Glutamatergic neuron (in vitro differentiated cells): ENCODE measurements around the gene NR1D1. TPM values are rescaled to one million over a fixed set of nuclear protein-coding genes. Genes with fewer than 3 reads are reported as not detected.

Experiments
- DNase-seq: peaks from one replicate; pipeline ENCODE4 v3.0.0; 2022
- H3K27ac Mint-ChIP-seq: one replicate; pipeline ENCODE4 v1.8.0; 2020; ENCODE audit warnings: mild to moderate bottlenecking, mixed read lengths, inconsistent platforms; ENCODE audit not compliant: unreplicated experiment
- H3K27me3 Mint-ChIP-seq: one replicate; pipeline ENCODE4 v1.8.0; 2020; ENCODE audit warnings: mild to moderate bottlenecking, moderate library complexity, mixed read lengths, inconsistent platforms; ENCODE audit not compliant: unreplicated experiment
- H3K36me3 Mint-ChIP-seq: one replicate; pipeline ENCODE4 v1.8.0; 2020; ENCODE audit warnings: mild to moderate bottlenecking, mixed read lengths, inconsistent platforms; ENCODE audit not compliant: unreplicated experiment
- H3K4me1 Mint-ChIP-seq: one replicate; pipeline ENCODE4 v1.8.0; 2020; ENCODE audit warnings: mild to moderate bottlenecking, low read depth, mixed read lengths, inconsistent platforms; ENCODE audit not compliant: unreplicated experiment
- H3K4me3 Mint-ChIP-seq: one replicate; pipeline ENCODE4 v1.8.0; 2020; ENCODE audit warnings: mild to moderate bottlenecking, mixed read lengths, inconsistent platforms; ENCODE audit not compliant: unreplicated experiment
- H3K9me3 Mint-ChIP-seq: one replicate; pipeline ENCODE4 v1.8.0; 2020; ENCODE audit warnings: mild to moderate bottlenecking, moderate library complexity, mixed read lengths, inconsistent platforms; ENCODE audit not compliant: unreplicated experiment
- CTCF ChIP-seq: fragments of 200-600 bp; sonication (generic); IDR thresholded peaks from one replicate; pipeline ENCODE4 v1.5.0; 2021; ENCODE audit not compliant: partially characterized antibody, unreplicated experiment
- total RNA-seq: library from RNA; stranded (reverse); fragmentation: NEBNext Ultra II Directional; extraction: Animal tissue kit (Norgen Biotek cat#: 25700); gene quantifications from one replicate; pipeline ENCODE4 v1.2.1, GENCODE V29; 2021; ENCODE audit not compliant: unreplicated experiment

Gene NR1D1
- total RNA-seq, 1 donor from 2014 or later = 1.3 TPM

GRCh38 chr17:40074871-40075200, 25.6 kb downstream of the NR1D1 start:
- H3K36me3 Mint-ChIP-seq = peaks cover 5% of the 10 kb centered on the region
- H3K27me3 Mint-ChIP-seq = peaks cover 7% of the 10 kb centered on the region
- peaks cover 15% of the 10 kb centered on the region for H3K4me1 Mint-ChIP-seq
- no peak overlapping the region for H3K4me3 Mint-ChIP-seq
- peaks cover 1% of the 10 kb centered on the region for H3K9me3 Mint-ChIP-seq
- DNase-seq = no peak
- no peak for TF ChIP-seq CTCF
- no peak overlapping the region for H3K27ac Mint-ChIP-seq

- no peak for TF ChIP-seq CTCF
- no peak for DNase-seq
- H3K36me3 Mint-ChIP-seq = peaks cover 5% of the 10 kb centered on the region
- H3K9me3 Mint-ChIP-seq = peaks cover 3% of the 10 kb centered on the region
- H3K27ac Mint-ChIP-seq = no peak overlapping the region
- peaks cover 19% of the 10 kb centered on the region for H3K4me1 Mint-ChIP-seq
- no peak overlapping the region for H3K4me3 Mint-ChIP-seq
- peaks cover 7% of the 10 kb centered on the region for H3K27me3 Mint-ChIP-seq
These were observed 26.2 kb downstream of the NR1D1 start for GRCh38 chr17:40074175-40074512.

- Mint-ChIP-seq H3K36me3 (peaks cover 5% of the 10 kb centered on the region), H3K4me3 (no peak overlapping the region), H3K27me3 (peaks cover 7% of the 10 kb centered on the region), H3K9me3 (peaks cover 3% of the 10 kb centered on the region), H3K27ac (no peak overlapping the region), H3K4me1 (peaks cover 19% of the 10 kb centered on the region)
- TF ChIP-seq CTCF = no peak
- no peak for DNase-seq
These were observed 26.8 kb downstream of the NR1D1 start for GRCh38 chr17:40073454-40074174.

- peaks cover 2% of the 10 kb centered on the region for H3K36me3 Mint-ChIP-seq
- H3K4me1 Mint-ChIP-seq = peaks cover 20% of the 10 kb centered on the region
- DNase-seq = no peak
- H3K27ac Mint-ChIP-seq = no peak overlapping the region
- peaks cover 8% of the 10 kb centered on the region for H3K27me3 Mint-ChIP-seq
- no peak overlapping the region for H3K4me3 Mint-ChIP-seq
- H3K9me3 Mint-ChIP-seq = peaks cover 3% of the 10 kb centered on the region
- TF ChIP-seq CTCF = no peak
These were observed 27.5 kb downstream of the NR1D1 start for GRCh38 chr17:40072735-40073346.

GRCh38 chr17:40072040-40072734, 28.2 kb downstream of the NR1D1 start:
- DNase-seq = no peak
- peaks cover 5% of the 10 kb centered on the region for H3K9me3 Mint-ChIP-seq
- peaks cover 13% of the 10 kb centered on the region for H3K27me3 Mint-ChIP-seq
- no peak for TF ChIP-seq CTCF
- peaks cover 19% of the 10 kb centered on the region for H3K4me1 Mint-ChIP-seq
- no peaks in the 10 kb centered on the region for H3K36me3 Mint-ChIP-seq
- H3K4me3 Mint-ChIP-seq = no peak overlapping the region
- H3K27ac Mint-ChIP-seq = no peak overlapping the region
